ENCODE measurements around the gene CT47C1.
"Not testable (repeated sequence)": the region's sequence is repeated elsewhere in the genome, so short reads cannot be mapped to it uniquely, and the experiment has no call there.

Gene CT47C1

DNA sequence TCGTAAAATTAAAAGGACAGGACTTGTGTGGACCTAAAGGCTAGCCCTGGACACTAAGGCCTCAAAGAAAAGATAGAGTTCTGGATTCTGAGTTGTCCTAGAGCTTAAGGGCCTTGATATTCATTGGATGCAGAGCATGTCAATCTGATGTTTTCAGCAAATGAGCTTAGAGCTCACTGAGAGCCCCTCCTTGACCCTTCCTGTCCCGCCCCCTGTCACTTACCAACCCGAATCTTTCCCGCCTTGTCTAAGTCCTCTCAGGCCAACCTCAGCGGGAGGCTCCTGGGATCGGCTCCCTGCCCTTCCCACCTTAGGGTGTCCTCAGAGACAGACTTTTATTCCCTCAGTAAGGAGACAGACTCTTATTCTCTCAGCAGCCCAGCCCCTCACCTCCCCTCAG lies at the start of gene CT47C1:
CT47C1 (plus strand) TSS at position 250 of the 400 bp plus-strand sequence. CDS start 233 bp downstream, outside the sequence.
- DNase-seq (ENCODE audit: insufficient read length, low spot score) (no peak), FAIRE-seq (no peak)

DNA sequence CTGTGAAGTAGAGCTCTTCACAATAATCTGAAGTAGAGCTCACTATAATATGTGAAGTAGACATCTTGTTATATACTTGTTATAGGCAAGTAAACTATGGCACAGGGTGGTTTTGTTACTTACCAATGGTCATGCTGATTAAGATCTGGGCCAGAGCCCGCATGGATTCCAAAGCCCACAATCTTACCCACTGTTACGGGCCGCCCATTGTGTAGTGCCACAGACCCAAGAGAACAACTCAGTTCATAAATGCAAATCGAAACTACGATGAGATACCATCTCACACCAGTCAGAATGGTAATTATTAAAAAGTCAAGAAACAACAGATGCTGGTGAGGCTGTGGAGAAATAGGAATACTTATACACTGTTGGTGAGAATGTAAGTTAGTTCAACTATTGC lies 46.9 kb upstream of the CT47C1 start:
- FAIRE-seq (no peak), DNase-seq (ENCODE audit: insufficient read length, low spot score) (no peak)

DNA sequence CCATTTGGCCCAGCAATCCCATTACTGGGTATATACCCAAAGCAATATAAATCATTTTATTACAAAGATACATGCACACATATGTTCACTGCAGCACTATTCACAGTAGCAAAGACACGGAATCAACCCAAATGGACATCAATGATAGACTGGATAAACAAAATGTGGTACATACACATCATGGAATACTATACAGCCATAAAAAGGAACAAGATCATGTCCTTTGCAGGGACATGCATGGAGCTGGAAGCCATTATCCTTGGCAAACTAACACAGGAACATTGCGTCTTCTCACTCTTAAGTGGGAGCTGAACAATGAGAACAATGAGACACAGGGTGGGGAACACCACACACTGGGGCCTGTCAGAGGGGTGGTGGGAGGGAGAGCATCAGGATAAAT lies 46.4 kb upstream of the CT47C1 start:
- FAIRE-seq; DNase-seq (ENCODE audit: insufficient read length, low spot score): not testable (repeated sequence)

DNA sequence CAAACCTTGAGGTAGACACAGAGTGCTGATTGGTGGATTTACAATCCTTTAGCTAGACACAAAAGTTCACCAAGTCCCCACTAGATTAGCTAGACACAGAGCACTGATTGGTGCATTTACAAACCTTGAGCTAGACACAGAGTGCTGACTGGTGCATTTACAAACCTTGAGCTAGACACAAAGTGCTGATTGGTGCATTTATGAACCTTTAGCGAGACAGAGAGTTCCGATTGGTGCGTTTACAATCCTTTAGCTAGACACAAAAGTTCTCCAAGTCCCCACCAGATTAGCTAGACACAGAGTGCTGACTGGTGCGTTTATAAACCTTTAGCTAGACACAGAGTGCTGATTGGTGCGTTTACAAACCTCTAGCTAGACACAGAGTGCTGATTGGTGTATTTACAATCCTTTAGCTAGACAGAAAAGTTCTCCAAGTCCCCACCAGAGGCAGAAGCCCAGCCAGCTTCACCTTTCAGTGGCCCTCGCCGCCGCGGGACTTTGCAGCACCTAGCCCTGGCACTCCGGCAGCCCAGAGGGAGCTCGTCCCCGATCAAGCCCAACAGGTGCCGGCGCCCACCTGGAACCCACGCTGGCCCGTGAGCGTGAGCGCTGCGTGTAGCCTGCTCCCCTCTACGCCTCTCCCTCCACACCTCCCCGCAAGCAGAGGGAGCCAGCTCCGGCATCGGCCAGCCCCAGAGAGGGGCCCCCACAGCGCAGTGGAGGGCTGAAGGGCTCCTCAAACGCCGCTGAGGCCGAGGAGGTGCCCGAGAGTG lies 44.6 kb upstream of the CT47C1 start:
- not testable (repeated sequence) for FAIRE-seq; DNase-seq (ENCODE audit: insufficient read length, low spot score)

DNA sequence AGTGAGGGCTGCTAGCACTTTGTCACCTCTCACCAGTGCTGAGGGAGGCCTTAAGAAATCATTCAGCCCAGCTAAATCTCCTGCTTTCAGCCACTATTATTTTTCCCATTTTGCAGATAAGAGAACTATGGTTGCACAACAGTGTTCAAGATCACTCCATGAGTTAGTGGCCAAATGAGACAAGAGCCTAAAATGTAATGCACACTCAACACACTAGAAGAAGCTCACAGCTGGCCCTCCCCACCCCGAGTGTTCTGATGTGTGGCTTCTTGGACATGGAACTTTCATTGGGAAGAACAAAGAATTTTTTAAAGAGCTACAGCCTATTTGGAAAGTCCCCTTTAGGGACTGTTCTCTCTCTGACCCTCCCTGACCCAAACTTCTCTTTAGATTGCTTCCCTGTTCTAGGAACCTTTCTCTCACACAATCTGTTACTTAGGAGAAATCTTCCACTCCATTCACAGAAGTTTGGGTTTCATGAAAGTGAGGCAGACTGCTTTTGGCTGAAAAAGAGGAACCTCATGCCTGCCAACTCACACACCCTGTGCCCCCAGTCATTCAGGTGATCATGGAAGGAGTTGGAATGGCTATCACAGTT lies 44.0 kb upstream of the CT47C1 start:
- DNase-seq (ENCODE audit: insufficient read length, low spot score): no peak
- FAIRE-seq: no peak

DNA sequence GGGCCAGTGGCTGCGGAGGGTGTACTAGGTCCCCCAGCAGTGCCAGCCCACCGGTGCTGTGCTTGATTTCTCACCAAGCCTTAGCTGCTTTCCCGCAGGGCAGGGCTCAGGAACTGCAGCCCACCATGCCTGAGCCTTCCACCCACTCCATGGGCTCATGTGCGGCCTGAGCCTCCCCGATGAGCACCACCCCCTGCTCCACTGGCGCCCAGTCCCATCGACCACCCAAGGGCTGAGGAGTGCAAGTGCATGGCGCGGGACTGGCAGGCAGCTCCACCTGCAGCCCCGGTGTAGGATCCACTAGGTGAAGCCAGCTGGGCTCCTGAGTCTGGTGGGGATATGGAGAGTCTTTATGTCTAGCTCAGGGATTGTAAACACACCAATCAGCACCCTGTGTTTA lies 43.1 kb upstream of the CT47C1 start:
- not testable (repeated sequence) for FAIRE-seq; DNase-seq (ENCODE audit: insufficient read length, low spot score)

DNA sequence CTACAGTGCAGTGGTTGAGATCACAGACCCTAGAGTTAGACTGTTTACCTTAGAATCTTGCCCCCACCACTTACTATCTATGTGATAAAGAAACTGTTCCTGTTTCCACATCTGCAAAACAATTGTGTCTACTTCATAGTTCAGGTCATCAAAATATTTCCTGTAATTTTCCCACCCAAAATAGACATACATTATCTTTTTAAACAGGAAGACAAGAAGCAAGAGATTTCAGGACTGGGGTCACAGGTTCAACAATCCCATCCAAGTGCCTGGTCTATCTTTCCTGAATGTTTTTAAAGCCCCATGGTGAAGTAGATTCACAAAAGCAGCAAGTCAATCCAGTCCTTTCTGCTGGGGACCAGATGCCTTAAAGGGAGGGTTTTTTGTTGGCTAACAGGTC lies 41.8 kb upstream of the CT47C1 start:
- FAIRE-seq (no peak), DNase-seq (ENCODE audit: insufficient read length, low spot score) (no peak)

DNA sequence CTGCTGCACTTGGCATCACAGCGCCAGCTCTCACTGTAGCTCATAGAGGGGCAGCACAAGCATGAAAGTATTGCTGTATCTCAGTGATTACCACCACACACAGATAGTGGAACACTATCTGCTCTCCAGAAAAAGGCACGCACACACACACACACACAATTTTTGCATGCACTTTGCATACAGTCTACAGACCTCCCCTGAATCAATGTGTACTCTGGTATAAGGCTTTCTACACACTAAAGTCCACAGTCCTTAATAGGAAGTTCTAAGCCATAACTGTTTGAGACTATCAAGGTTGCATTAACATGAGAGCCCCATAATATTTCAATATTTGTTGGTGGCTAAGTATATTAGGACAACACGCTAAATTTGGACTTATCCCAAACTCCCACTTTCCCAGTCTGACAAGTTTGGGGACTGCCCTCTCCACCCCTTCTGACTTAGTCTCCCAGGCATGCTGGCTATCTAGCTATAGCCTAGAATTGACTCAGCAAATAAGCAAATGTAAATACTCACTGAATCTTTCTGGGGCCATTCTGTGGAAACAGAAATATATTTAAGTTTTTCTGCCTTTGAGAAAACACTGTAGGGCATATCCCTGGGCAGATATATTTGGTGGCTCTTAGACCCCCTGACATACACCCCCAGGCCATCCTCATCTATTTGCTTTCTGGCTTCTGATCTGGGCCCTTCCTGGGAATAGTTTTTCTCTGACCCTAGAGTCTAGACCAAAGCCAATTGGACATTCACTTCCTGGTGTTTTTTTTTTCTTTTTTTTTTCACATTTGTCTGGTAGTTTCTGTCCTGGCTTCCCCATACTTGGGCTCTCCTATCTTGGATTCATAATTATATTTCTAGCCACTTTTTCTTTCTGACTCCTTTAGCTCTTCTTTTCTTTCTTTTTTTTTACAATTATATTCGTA lies 36.4 kb upstream of the CT47C1 start:
- DNase-seq (ENCODE audit: insufficient read length, low spot score): no peak
- FAIRE-seq: peak; percentile 38

DNA sequence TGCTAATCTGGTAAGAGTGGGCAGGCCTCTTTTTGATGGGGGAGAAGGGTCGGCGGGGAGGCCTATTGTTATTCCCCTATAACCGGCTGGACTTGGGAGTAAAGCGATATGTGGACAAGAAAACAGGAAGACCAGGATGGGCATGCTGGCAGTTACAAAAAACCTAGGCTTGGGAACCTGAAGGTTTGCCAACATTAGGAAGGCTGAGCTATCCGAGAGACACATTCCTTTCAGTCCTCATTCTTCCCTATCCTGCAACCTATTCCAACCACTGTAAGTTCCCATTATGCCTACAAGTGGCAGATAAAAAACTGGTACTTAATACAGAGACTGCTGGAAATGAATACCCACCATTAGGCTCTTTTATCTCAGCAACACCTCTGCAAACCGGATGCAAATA lies 32.4 kb upstream of the CT47C1 start:
- DNase-seq (ENCODE audit: insufficient read length, low spot score) (no peak), FAIRE-seq (no peak)

DNA sequence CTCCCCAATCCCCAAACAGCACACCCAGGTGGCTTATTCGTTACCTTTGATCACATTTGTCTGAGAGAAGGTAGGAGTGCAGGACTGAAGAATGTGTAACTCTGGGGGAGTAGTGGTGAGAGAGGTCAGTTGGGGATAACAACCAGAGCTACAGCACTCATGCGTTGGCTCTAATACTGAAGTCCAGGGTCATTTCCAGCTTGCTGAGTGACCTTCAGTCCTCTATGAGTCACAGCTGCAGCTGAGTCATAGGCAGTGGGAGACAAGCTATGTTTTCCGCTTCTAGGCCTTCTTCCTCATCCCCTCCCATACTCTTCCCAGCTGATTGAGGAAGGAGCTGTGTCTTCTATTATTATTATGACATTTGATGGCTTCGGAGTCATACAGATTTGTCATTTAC lies 31.6 kb upstream of the CT47C1 start:
- peak; percentile 89 for FAIRE-seq
- DNase-seq (ENCODE audit: insufficient read length, low spot score): peak; percentile 79

DNA sequence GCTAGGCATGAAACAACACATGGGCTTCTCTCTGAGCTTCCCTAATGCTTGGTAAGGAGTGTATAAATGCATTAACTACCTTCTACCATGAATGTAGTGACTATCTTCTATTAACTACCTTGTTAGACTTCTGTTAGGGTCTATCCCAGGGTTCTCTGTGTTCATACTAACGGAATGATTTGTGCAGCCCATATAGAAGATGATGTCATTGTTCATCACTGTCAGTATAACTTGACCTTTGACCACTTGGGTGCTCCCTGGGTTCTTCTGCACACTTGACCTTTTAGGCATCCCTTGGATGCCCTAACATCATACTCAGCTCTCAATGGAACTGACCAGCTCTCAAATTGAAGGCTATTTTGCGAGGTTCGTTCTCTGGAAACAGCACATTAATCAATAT lies 30.8 kb upstream of the CT47C1 start:
- peak; percentile 66 for FAIRE-seq
- DNase-seq (ENCODE audit: insufficient read length, low spot score): no peak

DNA sequence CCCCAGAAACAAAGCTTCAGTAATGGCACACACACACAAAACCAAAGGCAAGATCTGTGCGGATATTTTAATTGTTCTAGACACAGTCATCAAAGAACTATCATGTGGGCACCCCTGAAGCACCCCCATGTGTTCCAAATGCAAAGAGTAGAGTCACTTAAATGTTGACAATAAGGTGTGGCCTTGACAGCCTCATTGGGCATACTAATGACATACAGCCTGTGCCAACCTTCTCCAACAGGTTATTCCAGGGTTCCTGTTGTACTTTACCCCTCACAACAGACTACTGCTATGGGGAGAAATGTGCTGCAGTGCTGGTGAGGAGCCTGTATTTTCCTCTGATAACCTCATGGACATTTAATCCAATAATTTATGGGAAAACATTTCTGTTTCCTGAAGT lies 29.8 kb upstream of the CT47C1 start:
- FAIRE-seq (no peak), DNase-seq (ENCODE audit: insufficient read length, low spot score) (no peak)

DNA sequence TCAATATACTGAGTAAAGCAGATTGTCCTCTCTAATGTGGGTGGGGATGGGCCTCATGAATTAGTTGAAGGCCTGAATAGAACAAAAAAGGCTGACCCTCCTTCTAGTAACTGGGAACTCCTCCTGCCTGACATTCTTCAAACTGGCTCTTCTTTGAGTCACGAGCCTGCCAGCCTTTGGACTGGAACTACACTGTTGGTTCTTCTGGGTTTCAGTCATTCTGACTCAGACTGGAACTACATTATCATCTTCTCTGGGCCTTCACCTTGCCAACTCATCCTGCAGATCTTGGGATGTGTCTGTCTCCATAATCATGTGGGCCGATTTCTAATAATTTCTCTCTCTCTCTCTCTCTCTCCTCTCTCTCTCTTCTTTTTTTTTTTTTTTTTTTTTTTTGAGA lies 26.9 kb upstream of the CT47C1 start:
- DNase-seq (ENCODE audit: insufficient read length, low spot score) (no peak), FAIRE-seq (no peak)

DNA sequence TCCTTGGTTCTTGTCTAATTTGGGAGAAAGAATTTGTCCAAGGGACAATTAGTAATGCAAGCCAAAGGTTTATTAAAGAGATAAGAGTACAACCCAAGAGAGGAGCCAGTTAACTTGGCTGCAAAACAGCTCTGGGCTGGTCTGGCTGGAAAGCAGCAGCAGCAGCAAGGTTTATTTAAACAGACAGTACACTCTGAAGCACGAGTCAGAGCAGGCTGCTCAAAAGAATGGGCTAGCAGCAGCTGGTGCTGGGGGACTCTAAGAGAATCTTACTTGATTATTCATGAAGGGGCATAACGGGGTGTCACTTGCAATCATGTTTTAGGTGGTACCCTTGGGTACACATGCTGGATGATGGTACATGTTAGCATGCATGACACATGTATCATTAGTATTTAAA lies 17.1 kb upstream of the CT47C1 start:
- no peak for FAIRE-seq
- no peak for DNase-seq (ENCODE audit: insufficient read length, low spot score)

DNA sequence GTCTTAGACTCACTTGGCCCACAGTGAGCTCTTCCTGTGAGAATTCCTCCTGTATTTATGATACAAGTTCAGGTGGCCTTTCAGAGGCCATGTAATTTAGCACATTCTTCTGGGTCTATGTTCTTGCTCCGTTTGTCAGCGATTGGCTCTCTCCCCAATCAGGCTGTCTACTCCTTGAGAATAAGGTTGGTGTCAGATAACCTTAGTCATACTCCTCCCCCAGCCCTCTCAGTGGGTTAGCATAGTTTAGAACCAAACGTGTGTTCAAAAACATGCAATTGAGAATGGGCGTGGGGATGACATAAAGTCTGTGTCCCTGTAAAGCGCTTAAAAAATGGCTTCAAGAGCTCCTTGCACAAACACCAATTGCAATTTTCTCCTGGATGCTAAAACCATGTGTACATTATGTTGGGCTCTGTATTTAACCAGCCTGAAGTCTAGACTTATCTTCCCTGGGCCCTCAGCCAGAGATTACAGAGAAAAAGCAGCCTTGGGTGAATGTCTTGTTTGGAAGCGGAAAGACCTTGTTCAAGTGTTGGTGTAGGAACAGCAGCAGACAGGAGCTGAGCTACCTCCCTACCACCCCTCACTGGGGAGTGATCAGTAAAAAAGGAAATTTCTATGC lies 9.9 kb upstream of the CT47C1 start:
- DNase-seq (ENCODE audit: insufficient read length, low spot score) (peak; percentile 12), FAIRE-seq (no peak)

DNA sequence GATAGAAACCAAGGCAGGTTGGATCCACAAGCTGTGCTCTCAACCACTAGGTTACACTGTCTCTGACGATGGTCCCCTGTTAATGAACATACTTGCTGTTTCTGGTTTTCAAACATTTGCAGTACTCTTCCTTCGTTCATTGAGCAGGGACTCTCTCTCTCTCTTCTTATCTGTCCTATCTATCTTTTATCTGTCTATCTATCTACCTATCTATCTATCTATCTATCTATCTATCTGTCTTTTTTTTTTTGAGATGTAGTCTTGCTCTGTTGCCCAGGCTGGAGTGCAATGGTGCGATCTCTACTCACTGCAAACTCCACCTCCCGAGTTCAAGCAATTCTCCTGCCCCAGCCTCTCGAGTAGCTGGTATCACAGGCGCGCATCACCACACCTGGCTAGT lies 9.4 kb upstream of the CT47C1 start:
- FAIRE-seq (no peak), DNase-seq (ENCODE audit: insufficient read length, low spot score) (no peak)

DNA sequence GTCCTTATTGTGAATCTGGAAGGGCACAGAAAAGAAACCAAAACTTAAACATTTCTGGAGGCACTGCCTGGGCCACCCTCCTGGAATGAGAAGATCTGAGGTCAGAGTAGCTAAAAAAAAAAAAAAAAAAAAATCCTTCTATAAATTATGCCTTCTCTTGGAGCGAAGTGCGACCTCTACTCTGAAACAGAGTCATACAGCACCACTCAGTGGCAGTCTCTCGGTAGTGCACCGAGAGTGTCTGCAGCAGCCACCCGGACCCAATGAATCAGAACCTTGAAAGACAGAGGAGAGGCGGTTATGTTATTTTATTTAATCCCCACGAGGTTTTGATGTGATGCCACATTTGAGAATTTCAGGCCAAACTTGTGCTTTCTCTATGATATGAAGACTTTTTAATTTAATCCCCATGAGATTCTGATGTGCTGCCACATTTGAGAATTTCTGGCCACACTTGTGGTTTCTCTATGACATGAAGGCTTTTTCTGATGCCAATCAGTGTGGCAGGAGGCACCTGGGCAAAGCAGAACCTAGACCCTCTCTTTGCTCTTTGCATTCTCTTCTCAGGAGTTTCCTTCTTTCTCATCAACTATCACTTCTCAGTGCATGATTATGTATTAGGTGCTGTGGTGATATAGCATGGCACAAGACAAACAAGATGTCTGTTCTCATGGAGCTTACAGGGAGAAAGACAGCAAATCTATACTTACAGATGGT lies 5.6 kb upstream of the CT47C1 start:
- DNase-seq (ENCODE audit: insufficient read length, low spot score): peak; percentile 46

DNA sequence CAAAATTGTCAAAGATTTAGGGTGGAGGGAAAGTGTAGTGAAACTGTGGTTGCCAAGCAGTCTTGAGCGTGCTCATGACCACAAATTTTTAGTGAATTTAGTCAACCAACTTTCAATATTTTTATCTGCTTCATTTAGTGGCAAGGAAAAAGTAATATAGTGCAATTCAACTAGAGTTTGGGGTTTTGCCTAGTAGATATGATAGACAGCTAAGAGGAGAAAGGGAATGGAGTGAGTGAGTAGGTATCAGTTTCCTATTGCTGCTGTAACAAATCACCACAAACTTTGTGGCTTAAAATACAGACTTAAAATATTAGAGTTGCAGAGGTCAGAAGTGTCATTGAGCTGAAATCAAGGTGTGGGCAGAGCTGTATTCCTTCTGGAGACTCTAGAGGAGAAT lies 3.7 kb upstream of the CT47C1 start:
- DNase-seq (ENCODE audit: insufficient read length, low spot score) (no peak), FAIRE-seq (no peak)

More for the DNA sequence above, 5.6 kb upstream of the CT47C1 start:
- FAIRE-seq: no peak

DNA sequence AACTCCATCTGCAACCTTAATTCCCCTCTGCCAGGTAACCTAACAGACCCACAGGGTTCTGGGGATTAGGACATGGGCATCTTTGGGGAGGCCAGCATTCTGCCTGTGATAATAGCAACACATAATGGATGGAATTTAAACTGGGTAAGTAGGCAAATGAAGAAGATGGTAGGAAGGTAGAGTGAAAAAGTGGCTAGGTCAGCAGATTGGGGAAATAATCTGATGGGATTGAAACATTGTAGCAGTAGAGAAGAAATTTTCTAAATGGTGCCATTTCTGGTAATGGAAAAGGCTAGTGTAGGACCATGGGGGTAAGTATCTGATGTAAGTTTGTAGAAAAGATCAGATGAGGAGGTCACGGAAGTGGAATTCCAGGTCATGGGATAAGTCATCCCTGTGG lies 3.0 kb upstream of the CT47C1 start:
- DNase-seq (ENCODE audit: insufficient read length, low spot score): no peak
- no peak for FAIRE-seq

DNA sequence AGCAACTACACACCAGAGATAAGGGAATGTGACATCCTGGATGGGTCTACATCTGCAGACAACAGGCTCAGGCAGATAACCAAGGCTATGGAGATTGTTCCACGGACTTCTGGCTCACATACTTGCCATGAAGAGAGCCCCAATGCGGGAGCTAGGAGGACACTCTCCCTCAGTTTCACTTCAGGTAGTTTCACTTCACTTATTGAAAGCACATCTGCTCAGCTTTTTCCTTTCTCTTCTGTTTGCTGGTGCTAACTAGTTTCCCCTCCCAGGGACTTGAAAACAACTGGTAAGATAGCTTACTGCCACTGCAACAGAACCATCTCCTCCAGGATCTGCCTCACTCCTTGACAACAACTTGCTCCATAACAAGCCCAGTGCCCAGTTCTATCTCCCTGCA lies 1.4 kb upstream of the CT47C1 start:
- no peak for FAIRE-seq

More for the DNA sequence above, 1.4 kb upstream of the CT47C1 start:
- DNase-seq (ENCODE audit: insufficient read length, low spot score): no peak
